Calu3 (cell line): ENCODE data around the gene UTS2R. TPM values are rescaled to one million over a fixed set of nuclear protein-coding genes. Genes with fewer than 3 reads are reported as not detected.

Source experiments
- BruUV-seq: library from RNA; stranded (reverse); fragments of 400-500 nt; replicated peaks from 2 replicates; lab custom pipeline; 2021; lab: Mats Ljungman, UMichigan
- CTCF ChIA-PET: fragments of 300-600 bp; sonication (Branson Sonifier 250); formaldehyde crosslinking; loops from one replicate; lab custom pipeline; 2022; ENCODE audit warnings: antibody characterized with exemption; lab: Charles Lee
- DNase-seq: peaks from one replicate; pipeline ENCODE4 v3.0.0; 2022
- H3K27ac Mint-ChIP-seq: one replicate; pipeline ENCODE4 v1.8.0; 2022; ENCODE audit warnings: mixed read lengths; ENCODE audit not compliant: unreplicated experiment
- H3K27me3 Mint-ChIP-seq: one replicate; pipeline ENCODE4 v1.8.0; 2022; ENCODE audit warnings: mixed read lengths; ENCODE audit not compliant: unreplicated experiment
- H3K36me3 Mint-ChIP-seq: one replicate; pipeline ENCODE4 v1.8.0; 2022; ENCODE audit warnings: mild to moderate bottlenecking, moderate library complexity, mixed read lengths; ENCODE audit not compliant: insufficient read depth, unreplicated experiment
- H3K4me1 Mint-ChIP-seq: one replicate; pipeline ENCODE4 v1.8.0; 2022; ENCODE audit warnings: mild to moderate bottlenecking, low read depth, mixed read lengths; ENCODE audit not compliant: unreplicated experiment
- H3K4me3 Mint-ChIP-seq: one replicate; pipeline ENCODE4 v1.8.0; 2022; ENCODE audit warnings: mild to moderate bottlenecking, low read depth, moderate library complexity, mixed read lengths; ENCODE audit not compliant: unreplicated experiment
- H3K9me3 Mint-ChIP-seq: one replicate; pipeline ENCODE4 v1.8.0; 2022; ENCODE audit warnings: low read depth, mixed read lengths; ENCODE audit not compliant: unreplicated experiment
- CTCF ChIP-seq: fragments of 200-600 bp; IDR thresholded peaks from one replicate; pipeline ENCODE4 v1.8.0; 2022; ENCODE audit warnings: antibody characterized with exemption; ENCODE audit not compliant: unreplicated experiment
- intact Hi-C: fragments of 100-400 bp; cut with micrococcal nuclease; formaldehyde crosslinking; loops from one replicate; pipeline ENCODE4 v1.10.0; 2022; ENCODE audit not compliant: unreplicated experiment
- total RNA-seq: library from RNA; stranded (reverse); gene quantifications from 2 replicates; pipeline ENCODE4 v1.2.3, GENCODE V29; 2022

Gene UTS2R
- total RNA-seq, 1 experiment from 2014 or later, result not detected

- Mint-ChIP-seq H3K4me1 (peaks cover 8% of the 10 kb centered on the region), H3K36me3 (peaks cover 16% of the 10 kb centered on the region), H3K9me3 (no peaks in the 10 kb centered on the region), H3K27ac (no peak overlapping the region), H3K4me3 (no peak overlapping the region), H3K27me3 (no peaks in the 10 kb centered on the region)
- no peak for DNase-seq
- no peak for TF ChIP-seq CTCF
- intact Hi-C loops, result no loop called here
- CTCF ChIA-PET, result no interaction called here
- BruUV-seq, result no TSS peak
Observed at GRCh38 chr17:82399601-82400101, 28.1 kb downstream of the UTS2R start.

- no peak overlapping the region for H3K27ac Mint-ChIP-seq
- peaks cover 16% of the 10 kb centered on the region for H3K36me3 Mint-ChIP-seq
- no peak overlapping the region for H3K4me3 Mint-ChIP-seq
- TF ChIP-seq CTCF, result no peak
- CTCF ChIA-PET, result no interaction called here
- BruUV-seq, result no TSS peak
- no peaks in the 10 kb centered on the region for H3K27me3 Mint-ChIP-seq
- no peaks in the 10 kb centered on the region for H3K9me3 Mint-ChIP-seq
- DNase-seq, result no peak
- H3K4me1 Mint-ChIP-seq, result peaks cover 8% of the 10 kb centered on the region
- intact Hi-C loops, result no loop called here
Observed at GRCh38 chr17:82400206-82400605, 28.6 kb downstream of the UTS2R start.

- H3K4me3 Mint-ChIP-seq, result no peak overlapping the region
- no peaks in the 10 kb centered on the region for H3K9me3 Mint-ChIP-seq
- BruUV-seq, result no TSS peak
- TF ChIP-seq CTCF, result no peak
- H3K36me3 Mint-ChIP-seq, result peaks cover 16% of the 10 kb centered on the region
- peaks cover 8% of the 10 kb centered on the region for H3K4me1 Mint-ChIP-seq
- no peaks in the 10 kb centered on the region for H3K27me3 Mint-ChIP-seq
- no peak for DNase-seq
- intact Hi-C loops, result no loop called here
- no peak overlapping the region for H3K27ac Mint-ChIP-seq
- CTCF ChIA-PET, result interaction anchor here (0.7 kb wide), 1 partner anchor 144 kb away, joined by 5 read pairs; no protein-coding TSS in a partner anchor
Observed at GRCh38 chr17:82400830-82401229, 29.3 kb downstream of the UTS2R start.

- Mint-ChIP-seq H3K27ac (no peak overlapping the region), H3K27me3 (no peaks in the 10 kb centered on the region), H3K9me3 (no peaks in the 10 kb centered on the region), H3K4me3 (no peak overlapping the region), H3K4me1 (peaks cover 8% of the 10 kb centered on the region), H3K36me3 (peaks cover 16% of the 10 kb centered on the region)
- intact Hi-C loops, result no loop called here
- TF ChIP-seq CTCF, result no peak
- DNase-seq, result no peak
- BruUV-seq, result no TSS peak
- CTCF ChIA-PET, result no interaction called here
Observed at GRCh38 chr17:82402865-82403264, 31.3 kb downstream of the UTS2R start.
